CD14-positive monocyte (primary cell): ENCODE data around the gene MLF2. TPM values are rescaled to one million over a fixed set of nuclear protein-coding genes. Genes with fewer than 3 reads are reported as not detected.

Experiments used
- DNase-seq, 3 donors: peaks; one replicate each; pipeline ENCODE4 v3.0.0-alpha.2; 2011 to 2022
- H2AFZ ChIP-seq: 2 replicates; pipeline ENCODE4 v1.6.0; 2012; ENCODE audit warnings: mild to moderate bottlenecking, low read depth, low read length, inconsistent platforms; ENCODE audit not compliant: insufficient read depth, poor library complexity, severe bottlenecking
- H3K27ac ChIP-seq, 2 donors: 1 replicate in 1 of 2; 2 replicates in 1 of 2; pipeline ENCODE4 v1.5.1; 2012 to 2013; ENCODE audit warnings: low read length in 2 of 2, control low read depth in 1 of 2, inconsistent platforms in 1 of 2, low read depth in 1 of 2, mild to moderate bottlenecking in 1 of 2
- H3K27me3 ChIP-seq, 2 donors: one replicate each; pipeline versions ENCODE4 v1.6.0 to v1.6.1; 2011 to 2013; ENCODE audit warnings: low read length in 2 of 2; ENCODE audit not compliant: control insufficient read depth in 2 of 2, insufficient read depth in 2 of 2
- H3K36me3 ChIP-seq, 2 donors: replicated peaks in 1 of 2; 1 replicate in 1 of 2; 2 replicates in 1 of 2; pipeline versions ENCODE4 v1.5.1 to v1.6.1; 2012 to 2013; ENCODE audit warnings: low read length in 2 of 2, control low read depth in 1 of 2, inconsistent platforms in 1 of 2, mild to moderate bottlenecking in 1 of 2; ENCODE audit not compliant: insufficient read depth in 2 of 2, control insufficient read depth in 1 of 2
- H3K4me1 ChIP-seq, 2 donors: 1 replicate in 1 of 2; 2 replicates in 1 of 2; pipeline versions ENCODE4 v1.5.1 to v1.6.1; 2012 to 2013; ENCODE audit warnings: low read length in 2 of 2, control low read depth in 1 of 2, inconsistent platforms in 1 of 2, mild to moderate bottlenecking in 1 of 2, moderate library complexity in 1 of 2; ENCODE audit not compliant: insufficient read depth in 2 of 2, control insufficient read depth in 1 of 2
- H3K4me2 ChIP-seq: replicated peaks from 2 replicates; pipeline ENCODE3; 2012; ENCODE audit warnings: low read length, moderate library complexity, mild to moderate bottlenecking; ENCODE audit not compliant: poor library complexity, severe bottlenecking; ENCODE audit errors: extremely low read depth
- H3K4me3 ChIP-seq, 3 experiments: fragments of 200-600 bp in 1 of 3; sonication (generic) in 1 of 3; replicated peaks in 1 of 3; 1 replicate in 2 of 3; 2 replicates in 1 of 3; pipeline ENCODE4 v1.5.1; 2011 to 2013; ENCODE audit warnings: low read length in 3 of 3, mild to moderate bottlenecking in 3 of 3, control low read depth in 2 of 3, low read depth in 2 of 3, inconsistent platforms in 1 of 3, moderate library complexity in 1 of 3
- H3K79me2 ChIP-seq: 2 replicates; pipeline ENCODE4 v1.6.0; 2012; ENCODE audit warnings: mild to moderate bottlenecking, control low read depth, inconsistent platforms, low read length, moderate library complexity; ENCODE audit not compliant: insufficient read depth
- H3K9ac ChIP-seq: 2 replicates; pipeline ENCODE4 v1.6.0; 2017; ENCODE audit warnings: low read length, mild to moderate bottlenecking; ENCODE audit not compliant: insufficient read depth, poor library complexity, severe bottlenecking
- H3K9me3 ChIP-seq, 2 donors: replicated peaks in 1 of 2; 1 replicate in 1 of 2; 2 replicates in 1 of 2; pipeline versions ENCODE4 v1.5.1 to v1.6.1; 2012 to 2013; ENCODE audit warnings: low read length in 2 of 2, control low read depth in 1 of 2; ENCODE audit not compliant: control insufficient read depth in 1 of 2, insufficient read depth in 1 of 2
- H4K20me1 ChIP-seq: 2 replicates; pipeline ENCODE4 v1.6.0; 2012; ENCODE audit warnings: mild to moderate bottlenecking, low read length, control low read depth, moderate library complexity; ENCODE audit not compliant: insufficient read depth
- H3K27ac Mint-ChIP-seq, 7 donors: one replicate each; pipeline ENCODE4 v1.8.0; 2020; ENCODE audit warnings: mild to moderate bottlenecking in 7 of 7, mixed read lengths in 7 of 7, moderate library complexity in 6 of 7, inconsistent platforms in 2 of 7
- H3K27me3 Mint-ChIP-seq, 3 donors: one replicate each; pipeline ENCODE4 v1.8.0; 2021 to 2022; ENCODE audit warnings: low read depth in 3 of 3, mild to moderate bottlenecking in 3 of 3, mixed read lengths in 3 of 3, moderate library complexity in 3 of 3, inconsistent platforms in 1 of 3
- H3K36me3 Mint-ChIP-seq, 2 donors: one replicate each; pipeline ENCODE4 v1.8.0; 2020; ENCODE audit warnings: mixed read lengths in 2 of 2, inconsistent platforms in 1 of 2, mild to moderate bottlenecking in 1 of 2
- H3K4me1 Mint-ChIP-seq: one replicate; pipeline ENCODE4 v1.8.0; 2020; ENCODE audit warnings: mild to moderate bottlenecking, mixed read lengths
- H3K4me3 Mint-ChIP-seq, 2 donors: one replicate each; pipeline ENCODE4 v1.8.0; 2020; ENCODE audit warnings: mild to moderate bottlenecking in 2 of 2, mixed read lengths in 2 of 2, moderate library complexity in 1 of 2
- H3K9me3 Mint-ChIP-seq, 7 donors: one replicate each; pipeline ENCODE4 v1.8.0; 2020 to 2022; ENCODE audit warnings: mixed read lengths in 7 of 7, mild to moderate bottlenecking in 6 of 7, moderate library complexity in 6 of 7, inconsistent platforms in 2 of 7
- WGBS: methylation state at CpG from one replicate; pipeline ENCODE4 v1.1.5; 2013; ENCODE audit warnings: missing lambda C conversion rate; ENCODE audit not compliant: insufficient coverage; 5-methylcytosine and 5-hydroxymethylcytosine counted together
- intact Hi-C, 2 donors: fragments of 100-400 bp; cut with micrococcal nuclease; formaldehyde crosslinking; loops; one replicate each; pipeline versions ENCODE4 v1.15.0 to v1.15.1; 2023
- polyA plus RNA-seq, 3 donors: library from polyadenylated mRNA; depleted of rRNA in 1 of 3; unstranded in 2 of 3; stranded (reverse) in 1 of 3; fragments of 300-500 nt in 2 of 3; fragments of >200 nt in 1 of 3; fragmentation: Illumina TruSeq in 2 of 3; gene quantifications; 1 replicate in 2 of 3; 2 replicates in 1 of 3; pipeline ENCODE4 v1.2.3, GENCODE V29; 2012 to 2021
- TF ChIP-seq, protein P1 (sequence below): fragments of 200-600 bp; IDR thresholded peaks from one replicate; pipeline ENCODE4 v1.8.0; 2022; ENCODE audit warnings: antibody characterized with exemption, mild to moderate bottlenecking

Gene MLF2
- polyA plus RNA-seq, 3 donors = 113 to 211 (median 140) TPM

DNA sequence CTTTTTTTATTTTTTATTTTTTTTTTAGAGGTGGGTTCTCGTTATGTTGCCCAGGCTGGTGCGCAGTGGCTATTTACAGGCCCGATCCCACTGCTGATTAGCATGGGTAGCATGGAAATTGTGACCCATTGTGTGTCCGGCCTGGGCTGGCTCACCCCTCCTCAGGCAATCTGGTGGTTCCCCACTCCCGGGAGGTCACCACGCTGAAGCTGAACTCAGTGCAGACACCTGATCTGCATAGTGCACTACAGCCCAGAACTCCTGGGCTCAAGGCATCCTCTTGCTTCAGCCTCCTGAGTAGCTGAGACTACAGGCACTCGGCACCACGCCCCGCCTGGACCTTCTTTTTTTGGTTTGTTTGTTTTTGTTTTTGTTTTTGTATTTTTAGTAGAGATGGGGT lies 30.9 kb upstream of the MLF2 start:
- 93% methylated on average over 7 of the region's 9 CpGs for WGBS
- no peak for DNase-seq
- H3K4me2 ChIP-seq = no peak overlapping the region
- H2AFZ ChIP-seq = no peak overlapping the region
- peak overlapping the region in 1 of 2 donors; percentile 69 for H3K27ac ChIP-seq
- H3K27me3 Mint-ChIP-seq = peaks cover under 1 to 2% (median 1%) of the 10 kb centered on the region in 3 donors
- no peaks in the 10 kb centered on the region for H3K36me3 ChIP-seq
- no peaks in the 10 kb centered on the region for H4K20me1 ChIP-seq
- H3K4me1 ChIP-seq = peaks cover 52 to 67% of the 10 kb centered on the region in 2 donors
- H3K9me3 ChIP-seq = no peaks in the 10 kb centered on the region
- H3K4me3 Mint-ChIP-seq = no peak overlapping the region
- H3K79me2 ChIP-seq = no peaks in the 10 kb centered on the region
- TF ChIP-seq, protein P1, sequence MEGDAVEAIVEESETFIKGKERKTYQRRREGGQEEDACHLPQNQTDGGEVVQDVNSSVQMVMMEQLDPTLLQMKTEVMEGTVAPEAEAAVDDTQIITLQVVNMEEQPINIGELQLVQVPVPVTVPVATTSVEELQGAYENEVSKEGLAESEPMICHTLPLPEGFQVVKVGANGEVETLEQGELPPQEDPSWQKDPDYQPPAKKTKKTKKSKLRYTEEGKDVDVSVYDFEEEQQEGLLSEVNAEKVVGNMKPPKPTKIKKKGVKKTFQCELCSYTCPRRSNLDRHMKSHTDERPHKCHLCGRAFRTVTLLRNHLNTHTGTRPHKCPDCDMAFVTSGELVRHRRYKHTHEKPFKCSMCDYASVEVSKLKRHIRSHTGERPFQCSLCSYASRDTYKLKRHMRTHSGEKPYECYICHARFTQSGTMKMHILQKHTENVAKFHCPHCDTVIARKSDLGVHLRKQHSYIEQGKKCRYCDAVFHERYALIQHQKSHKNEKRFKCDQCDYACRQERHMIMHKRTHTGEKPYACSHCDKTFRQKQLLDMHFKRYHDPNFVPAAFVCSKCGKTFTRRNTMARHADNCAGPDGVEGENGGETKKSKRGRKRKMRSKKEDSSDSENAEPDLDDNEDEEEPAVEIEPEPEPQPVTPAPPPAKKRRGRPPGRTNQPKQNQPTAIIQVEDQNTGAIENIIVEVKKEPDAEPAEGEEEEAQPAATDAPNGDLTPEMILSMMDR = no peak
- peaks cover 54% of the 10 kb centered on the region for H3K4me1 Mint-ChIP-seq
- no peak overlapping the region for H3K4me3 ChIP-seq
- intact Hi-C loops = no loop called here
- no peaks in the 10 kb centered on the region for H3K9me3 Mint-ChIP-seq
- peak overlapping the region in 2 of 7 donors; percentile 14 to 85 for H3K27ac Mint-ChIP-seq
- H3K36me3 Mint-ChIP-seq = peaks cover 0 to 2% of the 10 kb centered on the region in 2 donors
- no peak overlapping the region for H3K9ac ChIP-seq
- no peaks in the 10 kb centered on the region for H3K27me3 ChIP-seq

DNA sequence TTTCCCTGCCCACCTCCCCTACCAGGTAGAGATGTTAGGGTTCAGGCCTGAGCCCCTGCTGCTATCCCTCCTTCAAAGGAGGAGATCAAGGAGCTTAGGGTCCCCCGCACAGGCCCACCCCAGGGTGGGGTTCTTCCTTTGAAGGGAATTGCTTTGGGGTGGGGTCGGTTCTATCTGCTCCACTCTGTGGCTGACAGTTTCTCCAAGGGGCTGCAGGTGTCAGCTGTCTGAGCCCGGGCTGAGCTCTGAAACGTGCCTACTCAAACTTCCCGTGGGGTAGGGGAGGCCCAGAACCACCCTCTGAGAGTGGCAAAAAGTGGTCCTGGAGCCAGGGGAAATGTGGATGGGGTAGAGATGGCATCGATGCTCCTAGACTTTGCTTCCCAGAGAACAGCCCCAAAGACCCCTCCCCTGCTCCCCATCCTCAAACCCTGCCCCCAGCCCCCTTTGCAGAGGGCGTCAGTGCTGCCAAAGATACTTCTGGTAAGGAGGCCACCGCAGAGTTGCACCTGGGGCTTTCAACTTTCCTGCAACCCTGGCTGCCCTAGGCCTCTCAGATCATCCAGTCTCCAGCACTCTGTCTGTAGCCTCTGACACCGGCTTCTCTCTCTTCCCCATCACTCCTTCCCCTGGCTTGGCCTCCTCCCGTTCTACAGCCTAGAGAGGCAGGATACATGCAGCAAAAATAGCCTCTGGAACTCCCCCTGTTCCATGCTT lies 30.1 kb upstream of the MLF2 start:
- Histone ChIP-seq H3K79me2 (no peaks in the 10 kb centered on the region), H3K9me3 (no peaks in the 10 kb centered on the region), H3K27ac (no peak overlapping the region), H4K20me1 (no peaks in the 10 kb centered on the region), H2AFZ (no peak overlapping the region), H3K36me3 (no peaks in the 10 kb centered on the region), H3K4me2 (no peak overlapping the region), H3K9ac (no peak overlapping the region), H3K27me3 (peaks cover 0 to 4% of the 10 kb centered on the region in 2 donors), H3K4me1 (peaks cover 54 to 68% of the 10 kb centered on the region in 2 donors), H3K4me3 (no peak overlapping the region)
- TF ChIP-seq, protein P1 = no peak
- peaks cover 8 to 10% (median 9%) of the 10 kb centered on the region in 3 donors for H3K27me3 Mint-ChIP-seq
- no peak overlapping the region for H3K4me3 Mint-ChIP-seq
- no peaks in the 10 kb centered on the region for H3K9me3 Mint-ChIP-seq
- no peak for DNase-seq
- peak overlapping the region in 1 of 7 donors; percentile 74 for H3K27ac Mint-ChIP-seq
- WGBS = 74% methylated on average over 6 of the region's 10 CpGs
- intact Hi-C loops = no loop called here
- H3K36me3 Mint-ChIP-seq = no peaks in the 10 kb centered on the region
- peaks cover 55% of the 10 kb centered on the region for H3K4me1 Mint-ChIP-seq
